GM12891 (cell line): ENCODE measurements around the gene SLC44A5.
"Not testable (repeated sequence)": the region's sequence is repeated elsewhere in the genome, so short reads cannot be mapped to it uniquely, and the experiment has no call there.

Source experiments
- DNase-seq: peaks from one replicate; pipeline ENCODE4 v3.0.0; 2011; ENCODE audit warnings: low spot score; ENCODE audit not compliant: insufficient read length
- FAIRE-seq: peaks from 2 replicates; lab custom pipeline; 2011; peaks lifted over from hg19 to GRCh38; lab: Jason Lieb, UNC
- PAX5 ChIP-seq: IDR thresholded peaks from 2 replicates; pipeline ENCODE4 v1.6.1; 2011; ENCODE audit warnings: low read length, moderate library complexity, mild to moderate bottlenecking; ENCODE audit not compliant: insufficient read depth, severe bottlenecking
- POLR2A ChIP-seq: IDR thresholded peaks from 2 replicates; pipeline ENCODE4 v1.6.1; 2011; ENCODE audit warnings: low read depth, low read length, control low read depth
- POLR2AphosphoS5 ChIP-seq: IDR thresholded peaks from 2 replicates; pipeline ENCODE4 v1.6.1; 2011; ENCODE audit warnings: low read depth, low read length, control low read depth
- POU2F2 ChIP-seq: IDR thresholded peaks from 2 replicates; pipeline ENCODE4 v1.6.1; 2011; ENCODE audit warnings: low read depth, mild to moderate bottlenecking, control low read depth, low read length, moderate library complexity
- SPI1 ChIP-seq: IDR thresholded peaks from 2 replicates; pipeline ENCODE4 v1.6.1; 2011; ENCODE audit warnings: low read depth, low read length, control low read depth
- TAF1 ChIP-seq: IDR thresholded peaks from 2 replicates; pipeline ENCODE4 v1.6.1; 2011; ENCODE audit warnings: low read depth, low read length, control low read depth

Gene SLC44A5

DNA sequence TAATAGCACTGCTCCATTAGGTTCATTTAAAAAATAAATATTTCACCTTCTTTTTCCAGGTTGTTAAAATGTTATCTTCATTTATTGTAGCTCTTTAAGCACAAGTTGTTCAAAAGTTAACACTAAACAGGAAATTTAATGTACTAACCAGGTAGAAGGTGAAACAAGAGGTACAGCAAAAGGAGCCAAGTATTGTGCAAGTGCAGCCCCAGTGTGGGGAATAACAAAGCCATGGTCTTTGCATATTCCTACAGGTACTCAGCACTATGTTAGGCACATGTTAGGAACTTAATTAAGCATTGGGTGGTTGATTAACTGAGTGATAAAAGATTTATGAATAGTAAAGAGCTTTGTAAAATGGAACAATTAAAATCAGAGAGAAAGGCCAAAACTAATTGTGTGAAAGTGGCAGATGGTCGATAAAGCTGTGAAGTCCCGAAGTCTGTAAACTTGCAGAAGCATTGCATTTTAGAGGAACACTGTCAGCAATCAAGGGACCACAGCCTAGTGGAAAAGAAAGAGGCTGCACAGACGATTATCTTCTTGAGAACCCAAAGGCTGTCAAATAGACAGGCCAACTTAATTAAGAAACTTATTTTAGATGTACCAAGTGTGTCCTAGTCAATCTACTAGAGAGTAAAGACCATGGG, 185.8 kb downstream of the SLC44A5 start:
- TF ChIP-seq POU2F2 (no peak), SPI1 (no peak), POLR2A (no peak), POLR2AphosphoS5 (no peak), PAX5 (no peak), TAF1 (no peak)
- FAIRE-seq (no peak), DNase-seq (no peak)

DNA sequence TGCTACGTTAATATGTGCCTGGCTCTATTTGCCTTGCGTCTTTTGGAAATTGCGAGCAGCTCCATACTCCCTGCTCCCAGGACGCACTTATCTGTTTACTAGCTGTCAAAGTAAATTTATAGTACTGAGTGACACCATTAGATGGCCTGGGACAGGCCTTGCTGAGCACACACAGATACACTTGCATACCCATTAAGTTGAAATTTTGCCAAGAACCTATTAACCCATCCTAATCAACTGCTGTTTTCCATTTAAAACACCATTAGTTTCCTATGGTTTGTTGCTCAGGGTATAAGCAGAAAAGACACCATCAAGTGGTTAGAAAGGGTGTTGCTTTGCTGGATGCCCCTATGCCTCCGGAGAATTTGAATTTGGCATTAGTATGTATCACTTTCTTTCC, 187.3 kb downstream of the SLC44A5 start:
- no peak for TF ChIP-seq SPI1
- no peak for TF ChIP-seq PAX5
- no peak for TF ChIP-seq POU2F2
- TF ChIP-seq TAF1: no peak
- no peak for TF ChIP-seq POLR2A
- no peak for TF ChIP-seq POLR2AphosphoS5
- DNase-seq: no peak

GRCh38 chr1:75423136-75423535, 187.8 kb downstream of the SLC44A5 start:
- DNase-seq (no peak), FAIRE-seq (no peak)
- TF ChIP-seq TAF1 (no peak), POLR2A (no peak), SPI1 (no peak), POLR2AphosphoS5 (no peak), PAX5 (no peak), POU2F2 (no peak)

More for the DNA sequence above, 187.3 kb downstream of the SLC44A5 start:
- no peak for FAIRE-seq

DNA sequence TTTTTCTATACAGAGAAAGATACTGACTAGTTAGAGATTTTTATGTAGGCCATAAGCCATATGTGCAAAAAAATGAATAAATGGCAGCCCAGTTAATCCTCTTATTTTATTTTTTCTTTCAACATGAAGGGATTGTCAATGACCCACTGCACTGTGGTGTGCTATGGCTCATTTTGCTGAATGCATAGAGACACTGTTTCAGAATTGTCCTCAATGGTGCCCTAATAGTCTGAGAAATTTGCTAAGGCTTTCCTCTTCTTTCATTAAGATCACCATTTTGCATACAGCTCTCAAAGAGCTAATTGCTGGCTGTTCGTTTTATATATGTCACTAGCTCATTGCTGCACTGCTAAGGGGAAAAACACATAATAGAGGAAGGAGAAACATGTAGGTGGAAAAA, 189.5 kb downstream of the SLC44A5 start:
- TF ChIP-seq TAF1 (no peak), POU2F2 (no peak), PAX5 (no peak), POLR2A (no peak), SPI1 (no peak), POLR2AphosphoS5 (no peak)
- no peak for DNase-seq
- no peak for FAIRE-seq

- TF ChIP-seq SPI1: no peak
- TF ChIP-seq POLR2AphosphoS5: no peak
- TF ChIP-seq PAX5: no peak
- FAIRE-seq (no peak), DNase-seq (no peak)
Measured at GRCh38 chr1:75415187-75415586, 195.7 kb downstream of the SLC44A5 start.

- FAIRE-seq (no peak), DNase-seq (no peak)
- TF ChIP-seq POLR2AphosphoS5 (no peak), SPI1 (no peak), POU2F2 (no peak), POLR2A (no peak), TAF1 (no peak), PAX5 (no peak)
Measured at GRCh38 chr1:75412616-75413015, 198.3 kb downstream of the SLC44A5 start.

DNA sequence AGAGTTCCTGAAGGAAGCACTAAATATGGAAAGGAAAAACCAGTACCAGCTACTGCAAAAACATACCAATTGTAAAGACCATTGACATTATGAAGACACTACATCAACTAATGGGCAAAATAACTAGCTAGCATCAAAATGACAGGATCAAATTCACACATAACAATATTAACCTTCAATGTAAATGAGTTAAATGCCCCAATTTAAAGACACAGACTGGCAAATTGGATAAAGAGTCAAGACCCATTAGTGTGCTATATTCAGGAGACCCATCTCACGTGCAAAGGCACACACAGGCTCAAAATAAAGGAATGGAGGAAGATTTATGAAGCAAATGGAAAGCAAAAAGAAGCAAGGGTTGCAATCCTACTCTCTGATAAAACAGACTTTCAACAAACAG, 206.2 kb downstream of the SLC44A5 start:
- FAIRE-seq, DNase-seq: not testable (repeated sequence)

DNA sequence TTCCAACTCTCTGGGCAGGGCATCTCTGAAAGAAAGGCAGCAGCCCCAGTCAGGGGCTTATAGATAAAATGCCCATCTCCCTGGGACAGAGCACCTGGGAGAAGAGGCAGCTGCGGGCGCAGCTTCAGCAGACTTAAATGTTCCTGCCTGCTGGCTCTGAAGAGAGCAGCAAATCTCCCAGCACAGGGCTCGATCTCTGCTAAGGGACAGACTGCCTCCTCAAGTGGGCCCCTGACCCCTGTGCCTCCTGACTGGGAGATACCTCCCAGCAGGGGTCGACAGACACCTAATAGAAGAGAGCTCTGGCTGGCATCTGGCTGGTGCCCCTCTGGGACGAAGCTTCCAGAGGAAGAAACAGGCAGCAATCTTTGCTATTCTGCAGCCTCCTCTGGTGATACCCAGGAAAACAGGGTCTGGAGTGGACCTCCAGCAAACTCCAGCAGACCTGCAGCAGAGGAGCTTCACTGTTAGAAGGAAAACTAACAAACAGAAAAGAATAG, 207.7 kb downstream of the SLC44A5 start:
- not testable (repeated sequence) for FAIRE-seq, DNase-seq

- no peak for TF ChIP-seq TAF1
- no peak for TF ChIP-seq POU2F2
- FAIRE-seq: no peak
- DNase-seq: no peak
Measured at GRCh38 chr1:75400716-75401115, 210.2 kb downstream of the SLC44A5 start.

GRCh38 chr1:75396745-75397144, 214.2 kb downstream of the SLC44A5 start:
- FAIRE-seq: no peak
- DNase-seq: no peak
- TF ChIP-seq POU2F2: no peak
- no peak for TF ChIP-seq PAX5
- TF ChIP-seq POLR2AphosphoS5: no peak
- TF ChIP-seq TAF1: no peak
- no peak for TF ChIP-seq POLR2A
- TF ChIP-seq SPI1: no peak

- no peak for DNase-seq
- no peak for FAIRE-seq
- TF ChIP-seq TAF1 (no peak), SPI1 (no peak), POU2F2 (no peak), POLR2A (no peak), POLR2AphosphoS5 (no peak), PAX5 (no peak)
Measured at GRCh38 chr1:75396260-75396659, 214.7 kb downstream of the SLC44A5 start.
